Fibroblast of skin of left biceps (primary cell): ENCODE measurements around the gene UGT2B17.
"Not testable (repeated sequence)": the region's sequence is repeated elsewhere in the genome, so short reads cannot be mapped to it uniquely, and the experiment has no call there.

Experiments
- DNase-seq, 2 experiments: peaks; one replicate each; pipeline ENCODE4 v3.0.0-alpha.2; 2013; ENCODE audit warnings: low read depth in 2 of 2

UGT2B17 gene

DNA sequence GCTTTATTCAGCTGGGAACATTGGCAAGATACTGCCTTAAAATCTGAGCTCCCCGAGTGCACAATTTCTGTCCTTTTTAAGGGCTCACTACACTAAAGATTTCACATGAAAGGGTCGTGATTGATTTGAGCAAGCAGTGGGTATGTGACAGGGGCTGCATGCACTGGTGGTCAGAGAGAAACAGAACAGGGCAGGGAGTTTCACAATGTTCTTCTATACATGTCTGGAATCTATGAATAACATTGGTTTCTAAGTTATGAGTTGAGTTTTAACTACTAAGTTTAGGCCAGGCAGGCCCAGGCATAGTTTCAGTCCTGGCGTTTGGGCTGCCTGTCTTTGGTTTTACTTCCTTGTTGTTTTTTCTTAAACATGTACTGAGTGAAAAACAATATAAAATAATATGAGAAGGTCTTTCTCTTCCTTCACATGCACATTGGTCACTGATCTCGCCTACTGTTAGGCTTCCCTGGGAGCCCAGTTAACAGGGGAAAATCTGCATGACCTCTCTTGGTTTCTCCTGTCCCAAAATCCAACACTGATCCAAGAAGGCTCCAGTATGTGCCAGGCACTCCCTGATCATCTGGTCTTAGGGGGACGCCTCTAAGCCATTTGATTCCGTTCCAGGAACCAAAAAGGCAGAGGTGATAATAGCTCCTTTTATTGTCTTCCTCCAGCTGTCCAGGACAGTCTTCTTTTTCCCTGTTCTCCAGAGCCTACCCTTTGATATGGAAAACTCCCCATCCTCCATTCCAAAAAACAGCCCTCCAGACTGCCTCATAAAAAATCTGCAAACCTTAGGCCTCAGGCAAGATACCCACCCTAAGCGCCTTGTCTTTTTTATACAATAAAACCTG is at the start of gene UGT2B17:
Gene UGT2B17 (minus strand): TSS at position 51 of the 854 bp plus-strand sequence. CDS start 7,838 bp downstream, outside the sequence.
- DNase-seq: no peak

DNA sequence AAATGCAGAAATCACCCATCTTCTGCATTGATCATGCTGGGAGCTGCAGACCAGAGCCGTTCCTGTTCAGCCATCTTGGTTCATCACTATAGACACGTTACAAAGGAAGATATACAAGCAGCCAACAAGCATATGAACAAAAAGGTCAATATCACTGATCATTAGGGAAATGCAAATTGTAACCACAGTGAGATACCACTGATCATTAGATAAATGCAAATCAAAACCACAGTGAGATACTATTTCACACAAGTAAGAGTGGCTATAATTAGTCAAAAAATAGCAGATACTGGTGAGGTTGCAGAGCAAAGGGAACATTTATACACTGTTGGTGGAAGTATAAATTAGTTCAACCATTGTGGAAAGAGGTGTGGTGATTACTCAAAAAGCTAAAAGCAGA is 46.6 kb upstream of the UGT2B17 start:
- not testable (repeated sequence) for DNase-seq

DNA sequence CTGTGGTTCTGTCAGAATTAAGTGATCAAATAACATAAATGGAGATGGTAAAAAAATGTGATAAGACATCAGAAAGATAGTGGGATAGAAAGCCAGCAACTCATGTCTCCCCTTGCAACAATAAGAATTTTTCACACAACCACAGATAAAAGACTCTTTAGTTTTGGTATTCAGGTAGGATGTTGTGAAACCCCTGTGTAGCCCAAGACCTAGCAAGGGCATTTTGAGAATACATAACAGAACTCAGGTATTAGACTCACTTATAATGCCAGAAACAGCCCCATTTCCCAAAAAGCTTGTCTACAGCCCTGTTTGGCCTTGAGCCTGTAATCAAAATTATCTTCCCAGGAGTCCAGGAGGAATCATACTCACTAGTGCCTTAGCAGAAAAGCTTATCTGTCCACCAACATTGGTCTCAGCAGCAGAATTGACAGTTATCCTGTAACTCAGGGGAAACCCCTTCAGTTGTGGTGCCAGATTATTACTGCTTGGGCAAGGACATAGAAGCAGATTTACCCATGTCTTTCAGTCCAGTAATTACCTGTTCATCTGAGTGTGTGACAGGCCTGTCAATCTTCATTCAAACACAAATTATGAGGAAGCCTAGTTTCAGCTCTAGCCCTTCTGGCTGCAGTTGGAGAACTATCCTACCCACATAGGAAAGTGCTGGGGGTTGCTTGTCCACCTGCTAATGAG is 41.0 kb upstream of the UGT2B17 start:
- no peak for DNase-seq

DNA sequence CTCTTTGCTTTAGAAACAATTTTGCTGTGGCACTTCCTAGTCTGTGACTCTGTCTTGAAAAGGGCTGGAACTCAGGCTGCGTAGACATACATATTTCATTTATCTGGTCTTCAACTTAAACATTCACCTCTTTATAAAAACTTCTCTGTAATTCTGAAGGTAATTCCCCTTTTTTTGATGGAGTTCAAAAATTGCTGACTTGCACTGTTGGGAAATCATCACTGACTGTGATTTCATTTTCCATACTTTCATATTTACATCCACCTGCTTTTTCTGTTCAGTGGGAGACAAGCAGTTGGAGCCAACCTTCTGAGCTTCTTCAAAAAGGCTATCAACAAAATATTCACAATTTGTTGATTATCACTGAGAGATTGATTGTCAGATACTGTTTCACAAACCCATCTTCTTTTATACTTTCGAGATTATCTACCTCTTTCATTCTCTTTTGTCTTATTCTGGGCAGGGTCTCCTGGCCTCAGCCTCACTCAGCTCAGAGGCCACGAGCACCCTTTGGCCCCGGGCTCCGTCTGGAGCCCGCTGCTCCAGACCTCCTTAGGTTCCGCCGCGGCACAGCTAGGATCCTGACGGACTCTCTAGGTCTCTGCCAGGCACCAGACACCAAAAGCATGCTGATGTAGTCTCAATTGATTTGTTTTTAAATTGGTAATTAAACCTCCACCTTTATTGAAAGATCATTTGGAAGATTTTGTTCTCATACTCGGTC is 39.7 kb upstream of the UGT2B17 start:
- DNase-seq: no peak

DNA sequence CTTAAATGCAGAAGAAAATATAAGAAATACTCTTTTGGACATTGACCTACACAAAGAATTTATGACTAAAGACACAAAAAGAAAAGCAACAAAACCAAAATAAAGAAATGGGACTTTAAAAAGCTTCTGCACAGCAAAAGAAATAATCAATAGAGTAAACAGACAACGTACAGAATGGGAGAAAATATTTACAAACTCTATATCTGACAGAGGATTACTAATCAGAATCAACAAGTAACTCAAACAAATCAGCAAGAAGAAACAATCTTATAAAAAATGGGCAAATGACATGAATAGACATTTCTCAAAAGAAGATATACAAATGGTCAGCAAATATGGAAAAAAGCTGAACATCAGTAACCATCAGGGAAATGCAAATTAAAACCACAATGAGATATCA is 37.6 kb upstream of the UGT2B17 start:
- no peak for DNase-seq

DNA sequence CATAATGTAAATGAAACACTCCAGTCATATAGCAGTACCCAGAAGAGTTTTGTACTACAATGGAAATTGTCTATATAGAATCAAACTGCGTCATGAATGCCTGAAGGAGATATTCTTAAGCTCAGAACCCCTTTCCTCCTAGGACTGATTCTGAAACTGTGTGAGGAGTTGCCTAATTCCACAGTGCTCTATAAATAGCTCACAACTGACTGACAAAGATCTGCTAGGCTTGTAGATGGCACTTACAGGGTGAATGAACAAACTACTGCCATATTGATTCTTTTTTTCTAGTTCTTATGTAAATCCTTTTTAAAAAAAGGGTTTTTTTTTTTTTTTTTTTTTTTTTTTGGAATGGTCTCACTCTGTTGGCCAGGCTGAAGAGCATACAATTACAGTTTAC is 30.1 kb upstream of the UGT2B17 start:
- no peak for DNase-seq

DNA sequence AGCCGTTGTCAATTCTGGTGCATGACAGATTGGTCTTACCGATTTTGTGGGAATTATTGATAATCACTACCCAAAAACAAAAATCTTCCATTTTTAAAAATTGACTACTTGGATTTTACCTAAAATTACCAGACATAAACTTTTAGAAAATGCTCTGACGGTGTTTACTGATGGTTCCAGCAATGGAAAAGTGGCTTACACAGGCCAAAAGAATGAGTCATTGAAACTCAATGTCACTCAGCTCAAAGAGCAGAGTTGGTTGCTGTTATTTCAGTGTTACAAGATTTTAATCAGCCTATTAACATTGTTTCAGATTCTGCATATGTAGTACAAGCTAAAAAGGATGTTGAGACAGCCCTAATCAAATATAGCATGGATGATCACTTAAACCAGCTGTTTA is 23.0 kb upstream of the UGT2B17 start:
- DNase-seq: no peak

DNA sequence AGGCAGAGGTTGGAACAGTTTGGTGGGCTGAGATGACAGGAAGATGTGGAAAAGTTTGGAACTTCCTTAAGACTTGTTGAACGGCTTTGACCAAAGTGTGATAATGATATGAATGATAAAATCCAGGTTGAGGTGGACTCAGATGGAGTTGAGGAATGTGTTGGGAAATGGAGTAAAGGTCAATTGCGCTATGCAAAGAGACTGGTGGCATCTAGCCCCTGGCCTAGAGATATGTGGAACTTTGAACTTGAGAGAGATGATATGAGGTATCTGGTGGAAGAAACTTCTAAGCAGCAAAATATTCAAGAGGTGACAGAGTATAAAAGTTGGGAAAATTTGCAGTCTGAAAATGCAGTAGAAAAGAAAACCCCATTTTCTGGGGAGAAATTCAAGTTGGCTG is 21.4 kb upstream of the UGT2B17 start:
- DNase-seq: no peak

DNA sequence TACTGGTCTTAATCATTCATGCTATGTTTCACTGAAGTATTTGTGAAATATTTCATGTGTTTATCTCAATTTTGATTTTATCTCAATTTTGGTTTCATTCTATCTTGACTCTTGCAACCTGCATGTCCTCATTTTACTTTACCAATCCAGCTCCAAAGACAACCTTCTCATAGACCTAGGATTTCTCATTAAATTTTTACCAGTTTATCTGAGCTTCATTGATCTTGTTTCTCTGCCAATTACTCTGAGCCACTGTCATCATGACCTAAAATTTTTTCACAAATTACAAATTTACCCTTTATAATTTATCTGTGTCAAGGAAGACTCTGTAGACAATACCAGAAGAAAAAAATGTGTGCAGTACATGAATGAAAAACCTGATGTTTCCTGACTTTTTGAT is 18.6 kb upstream of the UGT2B17 start:
- DNase-seq: no peak

DNA sequence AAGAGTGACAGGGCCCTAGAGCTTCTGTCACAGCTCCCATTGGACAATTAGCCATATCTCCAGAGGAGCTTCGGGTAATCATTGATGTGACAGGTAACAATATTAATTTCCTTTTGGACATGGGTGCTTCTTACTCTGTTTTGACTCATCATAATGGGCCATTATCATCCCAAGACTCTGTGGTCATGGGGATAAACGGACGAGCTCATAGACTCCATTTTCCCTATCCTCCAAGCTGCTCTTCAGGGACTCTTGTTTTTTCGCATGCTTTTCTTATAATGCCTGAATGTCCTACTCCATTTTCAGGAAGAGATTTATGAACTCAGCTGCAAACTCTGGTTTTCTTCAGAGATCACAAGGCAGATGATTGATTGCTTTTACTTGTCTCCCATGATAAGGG is 17.0 kb upstream of the UGT2B17 start:
- DNase-seq: no peak

DNA sequence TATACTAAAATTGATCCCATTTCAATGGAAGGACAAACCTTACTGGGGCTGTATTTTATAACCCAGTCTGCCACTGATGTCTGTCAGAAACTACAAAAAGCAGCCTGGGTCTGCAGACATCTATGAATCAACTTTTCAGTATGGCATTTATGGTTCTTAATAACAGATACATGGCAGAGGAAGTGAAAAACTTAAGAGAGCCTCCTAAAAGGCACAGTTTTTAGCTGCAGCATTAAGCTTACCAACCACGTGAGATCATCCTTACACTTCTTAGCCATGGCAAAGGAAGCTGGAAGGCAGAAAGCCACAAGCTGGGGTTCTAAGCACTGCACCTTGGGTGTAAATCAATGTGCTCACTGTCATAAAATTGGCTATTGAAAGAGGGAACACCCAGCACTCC is 16.6 kb upstream of the UGT2B17 start:
- DNase-seq: no peak

DNA sequence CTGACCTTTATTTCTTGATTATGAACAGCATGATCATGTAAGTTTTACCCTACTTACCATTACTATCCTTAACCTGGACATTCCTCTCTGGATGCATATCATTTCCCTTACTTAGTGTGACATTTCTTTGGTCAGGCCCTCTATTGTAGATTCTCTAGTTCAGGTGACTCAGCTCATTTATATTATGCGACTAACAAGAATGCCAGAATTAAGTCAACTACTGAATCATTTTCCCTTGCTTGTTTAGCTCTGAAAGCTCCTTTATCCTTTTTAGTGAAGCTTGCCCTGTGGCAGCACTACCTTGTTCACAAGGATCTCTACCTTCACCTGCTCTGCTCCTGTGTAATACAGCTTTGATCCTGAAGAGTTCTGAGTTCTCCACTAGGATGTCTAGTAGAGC is 15.1 kb upstream of the UGT2B17 start:
- DNase-seq: no peak

DNA sequence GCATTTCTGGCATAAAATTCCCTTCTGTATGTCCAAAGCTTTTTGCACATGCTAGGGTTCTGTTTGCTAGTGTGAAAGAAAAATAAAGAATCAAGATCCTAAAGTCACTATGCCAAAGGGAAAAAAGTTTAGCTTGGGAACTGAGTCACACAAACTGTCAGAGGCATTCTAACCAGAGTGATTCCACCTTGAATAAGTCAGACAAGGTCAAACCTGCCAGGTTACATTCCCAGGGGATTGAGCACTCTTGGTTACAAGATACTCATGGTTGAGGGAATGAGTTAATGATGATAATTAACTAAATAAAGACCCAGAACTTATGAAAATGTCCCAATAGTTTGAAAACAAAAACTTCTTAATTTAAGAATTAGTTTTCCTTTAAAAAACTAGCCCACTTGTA is 13.7 kb upstream of the UGT2B17 start:
- no peak for DNase-seq

DNA sequence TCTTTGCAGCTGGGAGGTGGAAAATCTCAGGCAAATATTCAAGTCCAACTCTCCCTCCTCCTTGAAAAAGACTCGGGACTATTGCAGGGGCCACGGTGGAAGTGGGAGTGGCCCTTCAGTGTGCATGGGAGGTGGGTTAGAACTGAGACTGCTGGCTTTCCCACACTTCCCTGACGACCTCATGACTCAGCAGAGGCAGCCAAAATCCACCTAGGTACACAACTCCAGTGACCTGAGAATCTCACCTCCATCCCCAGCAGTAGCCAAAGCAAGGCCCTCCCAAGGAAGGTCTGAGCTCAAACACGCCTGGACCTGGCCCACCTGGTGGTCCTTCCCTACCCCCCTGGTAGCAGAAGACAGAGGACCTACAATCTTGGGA is 6.2 kb upstream of the UGT2B17 start:
- no peak for DNase-seq

DNA sequence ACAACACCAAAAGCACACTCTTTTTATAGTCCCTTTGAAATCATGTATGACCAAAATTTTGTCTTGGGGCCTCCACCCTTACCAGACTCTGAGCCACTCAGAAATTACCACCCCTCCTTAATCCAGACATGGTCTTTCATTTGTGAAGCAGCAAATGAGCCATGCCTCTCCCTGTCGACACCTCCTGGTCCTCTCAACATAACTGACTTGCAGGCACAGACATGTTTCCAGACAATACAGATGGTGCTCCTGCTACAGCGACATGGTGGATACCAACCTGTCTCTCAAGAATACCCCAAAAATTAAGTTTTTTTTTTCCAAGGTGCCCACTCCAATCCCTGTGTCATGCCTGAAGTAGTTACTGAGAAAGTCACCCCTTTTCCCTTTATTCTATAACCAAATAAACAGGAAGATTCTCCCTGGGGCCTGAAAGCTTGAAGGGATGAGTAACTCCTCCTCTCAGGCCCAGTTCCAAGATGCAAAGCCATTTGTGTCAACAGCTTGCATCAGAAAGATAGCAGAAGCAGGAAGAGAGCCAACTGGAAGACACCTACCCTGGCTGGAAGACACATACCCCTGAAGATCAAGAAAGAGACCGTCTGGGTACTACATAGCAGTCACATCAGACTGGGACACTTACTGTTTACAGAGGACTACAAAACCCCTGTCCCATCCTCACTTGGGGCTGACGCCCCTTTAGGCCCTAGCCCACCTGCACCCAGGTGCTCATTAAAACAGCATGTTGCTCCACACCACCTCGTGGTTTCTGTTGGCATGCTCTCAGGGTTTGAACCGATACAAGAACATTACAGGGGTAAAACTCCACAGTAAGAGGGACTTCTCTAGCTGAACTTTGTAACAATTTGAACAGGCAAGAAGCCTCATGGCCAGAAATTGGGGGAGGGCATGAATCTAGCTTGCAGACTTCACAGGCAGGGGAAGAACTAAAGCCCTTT is 5.5 kb upstream of the UGT2B17 start:
- no peak for DNase-seq

DNA sequence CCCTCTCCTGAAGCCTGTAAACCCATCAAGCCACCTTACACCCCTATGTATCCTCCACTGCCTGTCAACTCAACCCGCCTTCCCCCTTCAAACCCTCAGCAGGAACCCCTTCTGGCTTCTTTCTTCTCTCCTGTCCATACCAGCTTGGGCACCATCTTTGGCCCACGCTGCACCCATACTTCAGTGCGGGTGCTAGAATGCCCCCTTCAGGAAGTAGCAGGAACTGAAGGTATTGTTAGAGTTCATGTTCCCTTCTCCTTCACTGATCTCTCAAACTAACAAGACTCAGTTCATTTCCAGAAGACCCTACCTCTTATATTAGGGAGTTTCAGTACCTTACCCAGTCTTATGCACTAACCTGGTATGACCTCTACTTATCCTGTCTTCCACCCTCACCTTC is 1.5 kb upstream of the UGT2B17 start:
- no peak for DNase-seq

DNA sequence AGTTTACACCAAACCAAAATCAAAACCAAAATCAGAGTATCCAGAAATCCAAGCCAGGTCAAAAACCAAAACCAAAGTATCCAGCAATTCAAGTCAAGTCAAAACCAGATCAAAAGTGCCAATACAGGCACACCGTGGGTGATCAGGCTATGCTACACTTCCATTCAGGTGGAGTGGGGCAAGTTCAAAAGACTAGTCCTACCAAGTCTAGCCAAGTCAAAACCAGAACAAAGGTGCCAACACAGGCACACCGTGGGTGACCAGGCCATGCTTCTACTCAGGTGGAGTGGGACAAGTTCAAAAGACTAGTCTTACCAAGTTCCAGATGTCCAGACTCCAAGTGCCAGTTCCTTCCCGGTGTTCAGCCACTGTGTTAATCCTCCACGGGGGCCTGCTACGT is 486 bp downstream of the UGT2B17 start:
- not testable (repeated sequence) for DNase-seq

DNA sequence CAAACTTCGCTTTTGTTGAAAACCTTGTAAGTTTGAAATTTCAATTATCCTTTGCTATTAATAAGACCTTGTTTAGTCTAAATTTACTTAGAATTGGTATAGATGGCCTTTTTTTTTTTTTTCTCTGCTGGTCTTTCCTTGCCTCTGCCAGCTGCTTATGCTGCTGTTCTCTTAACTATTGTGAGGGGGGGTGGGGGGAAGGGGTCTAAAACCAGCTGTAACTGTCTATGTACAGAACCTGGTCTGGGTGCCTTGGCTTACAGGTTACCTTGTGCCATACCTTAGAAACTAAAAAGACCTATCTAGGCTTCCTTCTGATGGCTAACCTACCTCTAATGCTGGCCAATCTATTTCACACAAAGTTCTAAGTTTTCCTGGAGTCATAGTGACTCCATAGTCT is 1.0 kb downstream of the UGT2B17 start:
- DNase-seq: no peak

DNA sequence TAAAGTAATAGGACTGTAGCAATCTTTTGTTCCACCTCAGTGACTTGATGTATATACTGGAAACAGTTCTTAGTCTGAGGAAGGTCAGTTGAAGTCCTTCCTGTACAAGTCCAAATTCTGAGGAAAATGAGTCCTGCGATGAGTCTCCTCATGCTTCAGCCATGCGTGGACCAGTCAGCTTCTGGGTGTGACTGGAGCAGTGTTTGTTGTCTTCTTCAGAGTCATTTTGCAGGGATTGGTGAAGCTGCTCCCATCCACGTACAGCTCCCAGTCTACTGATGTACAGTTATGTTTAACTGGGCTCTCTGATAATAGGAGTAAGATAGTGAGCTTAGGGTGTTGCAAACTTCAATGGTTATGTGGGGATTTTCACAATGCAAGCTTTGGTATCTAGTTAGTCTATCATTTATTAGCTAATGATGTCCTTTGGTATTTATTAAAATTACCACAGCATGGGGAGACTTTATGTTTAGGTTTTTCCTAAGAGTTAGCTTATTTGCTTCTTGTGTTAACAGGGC is 3.4 kb downstream of the UGT2B17 start:
- DNase-seq: no peak

DNA sequence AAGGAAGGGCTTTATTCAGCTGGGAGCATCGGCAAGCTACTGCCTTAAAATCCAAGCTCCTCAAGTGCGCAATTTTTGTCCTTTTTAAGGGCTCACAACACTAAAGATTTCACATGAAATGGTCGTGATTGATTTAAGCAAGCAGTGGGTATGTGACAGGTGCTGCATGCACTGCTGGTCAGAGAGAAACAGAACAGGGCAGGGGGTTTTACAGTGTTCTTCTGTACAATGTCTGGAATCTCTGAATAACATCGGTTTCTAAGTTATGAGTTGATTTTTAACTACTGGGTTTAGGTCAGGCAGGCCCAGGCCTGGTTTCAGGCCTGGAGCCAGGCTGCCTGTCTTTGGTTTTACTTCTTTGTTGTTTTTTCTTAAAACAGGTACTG is 6.0 kb downstream of the UGT2B17 start:
- no peak for DNase-seq

DNA sequence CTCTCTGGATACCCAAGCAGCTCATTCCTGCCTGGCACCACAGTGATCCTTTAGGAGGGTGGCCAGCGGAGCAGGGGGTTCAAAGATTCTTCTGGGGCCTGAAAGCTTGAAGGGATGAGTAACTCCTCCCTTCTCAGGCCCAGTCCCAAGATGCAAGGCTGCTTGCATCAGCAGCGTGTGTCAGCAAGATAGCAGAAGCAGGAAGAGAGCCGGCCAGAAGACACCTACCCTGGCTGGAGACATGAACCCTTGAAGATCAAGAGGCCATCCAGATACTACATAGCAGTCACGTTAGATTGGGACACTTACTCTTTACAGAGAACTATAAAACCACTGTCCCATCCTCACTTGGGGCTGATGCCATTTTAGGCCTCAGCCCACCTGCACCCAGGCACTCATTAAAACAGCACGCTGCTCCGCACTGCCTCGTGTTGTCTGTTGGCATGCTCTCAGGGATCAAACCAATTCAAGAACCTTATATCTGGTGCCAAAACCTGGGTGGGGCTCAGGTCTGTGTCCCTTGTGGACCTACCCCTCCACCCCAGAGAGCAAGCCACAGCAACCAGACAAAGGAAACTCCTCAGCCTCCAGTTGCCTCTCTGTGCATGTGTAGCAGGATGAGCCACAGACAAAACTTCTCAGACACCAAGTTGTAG is 6.5 kb downstream of the UGT2B17 start:
- no peak for DNase-seq
